H1 (cell line): ENCODE results near the gene ADCY7. TPM values are rescaled to one million over a fixed set of nuclear protein-coding genes. Genes with fewer than 3 reads are reported as not detected.

Experiments used
- CTCF ChIA-PET: fragments of 300-600 bp; sonication (Branson Sonifier 250); formaldehyde crosslinking; loops from one replicate; lab custom pipeline; 2021; ENCODE audit not compliant: partially characterized antibody; lab: Charles Lee
- POLR2A ChIA-PET: fragments of 300-600 bp; sonication (Branson Sonifier 250); formaldehyde crosslinking; loops from one replicate; lab custom pipeline; 2021; ENCODE audit warnings: inconsistent platforms; ENCODE audit not compliant: partially characterized antibody; lab: Charles Lee
- DNase-seq, 2 experiments: peaks; one replicate each; pipeline versions ENCODE4 v3.0.0 to v3.0.0-alpha.2; 2010 to 2022; ENCODE audit warnings: low spot score in 2 of 2, low read depth in 1 of 2, mixed read lengths in 1 of 2
- FAIRE-seq: peaks from 2 replicates; lab custom pipeline; 2011; peaks lifted over from hg19 to GRCh38; lab: Jason Lieb, UNC
- H2AFZ ChIP-seq: 2 replicates; pipeline ENCODE4 v1.8.1; 2012; ENCODE audit warnings: low read length, inconsistent platforms
- H2AK5ac ChIP-seq: 2 replicates; pipeline ENCODE4 v1.6.1; 2013; ENCODE audit warnings: low read depth, low read length
- H2BK120ac ChIP-seq: replicated peaks from 2 replicates; pipeline ENCODE3; 2013; ENCODE audit warnings: low read depth, low read length, inconsistent platforms
- H2BK12ac ChIP-seq: 2 replicates; pipeline ENCODE4 v1.6.1; 2013; ENCODE audit warnings: low read depth, low read length
- H2BK15ac ChIP-seq: 2 replicates; pipeline ENCODE4 v1.6.1; 2013; ENCODE audit warnings: low read length
- H2BK20ac ChIP-seq: 2 replicates; pipeline ENCODE4 v1.6.1; 2013; ENCODE audit warnings: low read length
- H2BK5ac ChIP-seq: 2 replicates; pipeline ENCODE4 v1.6.1; 2013; ENCODE audit warnings: low read depth, low read length
- H3K14ac ChIP-seq: 2 replicates; pipeline ENCODE4 v1.6.1; 2013; ENCODE audit warnings: inconsistent platforms; ENCODE audit not compliant: insufficient read length
- H3K18ac ChIP-seq: 2 replicates; pipeline ENCODE4 v1.6.1; 2013; ENCODE audit warnings: low read length; ENCODE audit errors: extremely low read depth
- H3K23ac ChIP-seq: 2 replicates; pipeline ENCODE4 v1.6.1; 2013; ENCODE audit warnings: inconsistent platforms; ENCODE audit not compliant: insufficient read length
- H3K23me2 ChIP-seq: 2 replicates; pipeline ENCODE4 v1.6.1; 2013; ENCODE audit warnings: low read depth, low read length
- H3K27ac ChIP-seq: 2 replicates; pipeline ENCODE4 v1.6.1; 2011; ENCODE audit warnings: low read depth, low read length, inconsistent platforms
- H3K27me3 ChIP-seq, 4 experiments: replicated peaks in 1 of 4; 1 replicate in 1 of 4; 2 replicates in 3 of 4; pipeline versions ENCODE4 v1.6.1 to v1.8.1; 2011 to 2013; ENCODE audit warnings: low read length in 3 of 4, mild to moderate bottlenecking in 3 of 4, inconsistent platforms in 2 of 4, mixed read lengths in 2 of 4, moderate library complexity in 1 of 4; ENCODE audit not compliant: control insufficient read depth in 3 of 4, insufficient read depth in 3 of 4; ENCODE audit errors: extremely low read depth in 1 of 4
- H3K36me3 ChIP-seq, 4 experiments: 2 replicates each; pipeline versions ENCODE4 v1.6.1 to v1.8.1; 2011 to 2013; ENCODE audit warnings: mild to moderate bottlenecking in 4 of 4, low read length in 3 of 4, moderate library complexity in 2 of 4, control low read depth in 1 of 4, inconsistent platforms in 1 of 4; ENCODE audit not compliant: insufficient read depth in 4 of 4, control insufficient read depth in 2 of 4
- H3K4ac ChIP-seq: replicated peaks from 2 replicates; pipeline ENCODE3; 2013; ENCODE audit warnings: low read length, low read depth, mixed read lengths, inconsistent platforms; ENCODE audit not compliant: insufficient read length
- H3K4me1 ChIP-seq, 4 experiments: replicated peaks in 1 of 4; 1 replicate in 1 of 4; 2 replicates in 3 of 4; pipeline versions ENCODE4 v1.6.1 to v1.8.1; 2011 to 2013; ENCODE audit warnings: low read length in 3 of 4, inconsistent platforms in 2 of 4, mixed read lengths in 1 of 4; ENCODE audit not compliant: insufficient read depth in 4 of 4, control insufficient read depth in 3 of 4
- H3K4me2 ChIP-seq, 2 experiments: 2 replicates each; pipeline versions ENCODE4 v1.6.1 to v1.8.1; 2011 to 2013; ENCODE audit warnings: low read depth in 2 of 2, low read length in 2 of 2, control low read depth in 1 of 2, inconsistent platforms in 1 of 2, mild to moderate bottlenecking in 1 of 2; ENCODE audit not compliant: insufficient read depth in 1 of 2
- H3K4me3 ChIP-seq, 4 experiments: fragments of 200-600, 300-600 bp in 1 of 4; sonication (generic), shearing (Covaris generic), sonication (Bioruptor Twin) in 1 of 4; 2 replicates each; pipeline versions ENCODE4 v1.5.1 to v1.8.1; 2011 to 2016; ENCODE audit warnings: low read length in 4 of 4, low read depth in 3 of 4, control low read depth in 2 of 4, inconsistent platforms in 2 of 4, mild to moderate bottlenecking in 2 of 4, mixed read lengths in 1 of 4, moderate library complexity in 1 of 4; ENCODE audit not compliant: insufficient read depth in 2 of 4; ENCODE audit errors: extremely low read depth in 1 of 4
- H3K56ac ChIP-seq: replicated peaks from 2 replicates; pipeline ENCODE3; 2013; ENCODE audit warnings: low read depth, mild to moderate bottlenecking, mixed read lengths, low read length, inconsistent platforms; ENCODE audit not compliant: insufficient read length
- H3K79me1 ChIP-seq: 2 replicates; pipeline ENCODE4 v1.6.1; 2013; ENCODE audit warnings: low read depth, low read length, control low read depth
- H3K79me2 ChIP-seq, 2 experiments: 2 replicates each; pipeline versions ENCODE4 v1.6.1 to v1.8.1; 2012 to 2013; ENCODE audit warnings: low read length in 2 of 2, mild to moderate bottlenecking in 2 of 2, inconsistent platforms in 1 of 2; ENCODE audit not compliant: insufficient read depth in 2 of 2, control insufficient read depth in 1 of 2
- H3K9ac ChIP-seq, 4 experiments: replicated peaks in 1 of 4; 1 replicate in 1 of 4; 2 replicates in 3 of 4; pipeline versions ENCODE4 v1.6.1 to v1.8.1; 2011 to 2013; ENCODE audit warnings: low read depth in 3 of 4, low read length in 3 of 4, control low read depth in 2 of 4, mild to moderate bottlenecking in 2 of 4, moderate library complexity in 2 of 4, inconsistent platforms in 1 of 4; ENCODE audit errors: extremely low read depth in 1 of 4
- H3K9me3 ChIP-seq, 2 experiments: 2 replicates each; pipeline versions ENCODE4 v1.6.1 to v1.8.1; 2012 to 2013; ENCODE audit warnings: mild to moderate bottlenecking in 2 of 2, moderate library complexity in 2 of 2, control low read depth in 1 of 2, inconsistent platforms in 1 of 2, low read depth in 1 of 2, low read length in 1 of 2, mixed read lengths in 1 of 2; ENCODE audit not compliant: insufficient read depth in 2 of 2
- H4K20me1 ChIP-seq, 2 experiments: replicated peaks in 1 of 2; 2 replicates each; pipeline versions ENCODE3 to v1.8.1; 2011 to 2013; ENCODE audit warnings: inconsistent platforms in 2 of 2, low read length in 2 of 2, mild to moderate bottlenecking in 1 of 2; ENCODE audit not compliant: insufficient read depth in 2 of 2, control insufficient read depth in 1 of 2
- H4K5ac ChIP-seq: 2 replicates; pipeline ENCODE4 v1.6.1; 2013; ENCODE audit warnings: low read length, low read depth, mixed read lengths, inconsistent platforms; ENCODE audit not compliant: insufficient read length
- H4K8ac ChIP-seq: 2 replicates; pipeline ENCODE4 v1.8.0; 2013; ENCODE audit warnings: mild to moderate bottlenecking, moderate library complexity, low read length, inconsistent platforms; ENCODE audit not compliant: insufficient read depth; ENCODE audit errors: extremely low read depth
- H4K91ac ChIP-seq: replicated peaks from 2 replicates; pipeline ENCODE3; 2013; ENCODE audit warnings: low read length, mixed read lengths, inconsistent platforms; ENCODE audit not compliant: insufficient read length
- BCL11A ChIP-seq, 2 experiments: IDR thresholded peaks; one replicate each; pipeline ENCODE4 v1.6.1; 2011; ENCODE audit warnings: low read depth in 2 of 2, low read length in 2 of 2, mild to moderate bottlenecking in 2 of 2
- CBX8 ChIP-seq: fragments of 300-800, 300-1000 bp; sonication (generic); IDR thresholded peaks from 2 replicates; pipeline ENCODE4 v1.7.1; 2016; ENCODE audit warnings: low read depth, low read length, borderline replicate concordance
- CHD2 ChIP-seq: IDR thresholded peaks from 2 replicates; pipeline ENCODE4 v1.6.1; 2012; ENCODE audit warnings: low read length, improper control_type of control experiment
- EZH2 ChIP-seq: fragments of 200-600 bp; sonication (generic); IDR thresholded peaks from 2 replicates; pipeline ENCODE4 v1.7.1; 2012; ENCODE audit warnings: low read depth, mild to moderate bottlenecking, moderate library complexity, low read length, inconsistent platforms; ENCODE audit not compliant: severe bottlenecking
- HDAC2 ChIP-seq, 2 experiments: fragments of 300-600 bp in 1 of 2; sonication (generic) in 1 of 2; IDR thresholded peaks; 2 replicates each; pipeline ENCODE4 v1.6.1; 2011 to 2012; ENCODE audit warnings: low read depth in 2 of 2, low read length in 2 of 2, mild to moderate bottlenecking in 2 of 2, moderate library complexity in 2 of 2, borderline replicate concordance in 1 of 2, inconsistent platforms in 1 of 2
- NRF1 ChIP-seq: IDR thresholded peaks from 2 replicates; pipeline ENCODE4 v1.6.1; 2011; ENCODE audit warnings: mild to moderate bottlenecking, low read depth, low read length, improper control_type of control experiment
- PHF8 ChIP-seq: fragments of 200-600 bp; sonication (generic); conservative IDR thresholded peaks from 2 replicates; pipeline ENCODE4 v1.7.1; 2012; ENCODE audit warnings: low read depth, mild to moderate bottlenecking, inconsistent platforms, low read length, moderate library complexity
- POU5F1 ChIP-seq: IDR thresholded peaks from 2 replicates; pipeline ENCODE4 v1.6.1; 2011; ENCODE audit warnings: low read depth, mild to moderate bottlenecking, low read length, moderate library complexity
- RBBP5 ChIP-seq: IDR thresholded peaks from 2 replicates; pipeline ENCODE4 v1.7.1; 2012; ENCODE audit warnings: low read depth, mild to moderate bottlenecking, inconsistent platforms, low read length, moderate library complexity, borderline replicate concordance
- SIRT6 ChIP-seq: IDR thresholded peaks from one replicate; pipeline ENCODE4 v1.7.1; 2012; ENCODE audit warnings: low read length, inconsistent platforms
- TBP ChIP-seq: IDR thresholded peaks from 2 replicates; pipeline ENCODE4 v1.6.1; 2011; ENCODE audit warnings: low read depth, low read length, improper control_type of control experiment
- TEAD4 ChIP-seq: IDR thresholded peaks from 2 replicates; pipeline ENCODE4 v1.6.1; 2012; ENCODE audit warnings: low read depth, low read length, inconsistent platforms, mixed read lengths
- YY1 ChIP-seq: IDR thresholded peaks from 2 replicates; pipeline ENCODE4 v1.6.1; 2011; ENCODE audit warnings: low read depth, mild to moderate bottlenecking, low read length
- WGBS, 2 experiments: shearing (Covaris generic) in 1 of 2; methylation state at CpG; one replicate each; pipeline versions ENCODE4 v1.1.6 to v1.1.7; 2013 to 2015; ENCODE audit warnings: low lambda C conversion rate in 2 of 2, mixed read lengths in 2 of 2, inconsistent platforms in 1 of 2, low coverage in 1 of 2, missing lambda C conversion rate in 1 of 2; ENCODE audit not compliant: insufficient replicate concordance in 2 of 2, insufficient coverage in 1 of 2, insufficient read length in 1 of 2; ENCODE audit errors: extremely low coverage in 1 of 2, missing lambda C conversion rate in 1 of 2; 5-methylcytosine and 5-hydroxymethylcytosine counted together
- polyA plus RNA-seq, 7 experiments: library from polyadenylated mRNA; depleted of rRNA in 3 of 7; stranded (reverse) in 5 of 7; unstranded in 2 of 7; fragments of >200 nt in 5 of 7; fragments of 200-250 nt in 2 of 7; gene quantifications; 1 replicate in 5 of 7; 2 replicates in 1 of 7; 4 replicates in 1 of 7; pipeline versions ENCODE4 v1.2.1 to v1.2.3, GENCODE V29; 2011 to 2013; ENCODE audit warnings: missing spikeins in 2 of 7, mixed read lengths in 2 of 7
- total RNA-seq: library from RNA; stranded (reverse); fragmentation: NEBNext Ultra II Directional; extraction: Animal tissue kit (Norgen Biotek cat#: 25700); gene quantifications from 2 replicates; pipeline ENCODE4 v1.2.1, GENCODE V29; 2021
- TF ChIP-seq, protein P1 (sequence below): IDR thresholded peaks from 2 replicates; pipeline ENCODE4 v1.6.1; 2012; ENCODE audit warnings: inconsistent platforms

Gene ADCY7
- total and polyA plus RNA-seq, 2 of the 8 experiments (the other 6 are each of a cell fraction or from before 2014, with no cell fraction given): 2.4 to 5.1 TPM

DNA sequence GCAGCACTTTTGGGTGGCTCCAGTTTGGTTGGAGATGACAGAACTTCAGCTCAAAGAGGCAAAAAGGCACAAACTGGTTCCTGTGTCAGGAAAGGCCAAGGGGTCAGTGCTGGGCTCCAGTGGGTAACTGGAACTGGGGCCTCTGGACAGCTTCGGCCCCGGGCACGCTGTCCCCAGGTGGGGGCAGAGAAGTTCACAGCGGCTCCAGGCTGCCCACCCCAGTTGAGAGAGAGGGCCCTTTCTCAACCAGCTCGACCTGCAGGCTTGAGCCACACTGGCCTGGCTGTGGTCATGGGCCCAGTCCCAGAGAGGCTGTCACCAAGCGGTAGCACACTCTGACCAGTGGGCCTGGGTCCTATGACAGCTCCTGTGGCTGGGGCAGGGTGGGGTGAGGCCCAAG lies 24.5 kb downstream of the ADCY7 start:
- Histone ChIP-seq H2AK5ac (no peak overlapping the region), H2AFZ (no peak overlapping the region), H3K27ac (no peak overlapping the region), H4K20me1 (peaks cover 0 to 2% of the 10 kb centered on the region in 2 experiments), H3K23me2 (no peaks in the 10 kb centered on the region), H4K8ac (no peak overlapping the region; the same call in 1 of the 2 replicates), H3K4me2 (no peak overlapping the region), H3K27me3 (no peaks in the 10 kb centered on the region), H3K36me3 (no peaks in the 10 kb centered on the region), H3K18ac (no peak overlapping the region), H3K56ac (no peak overlapping the region), H3K9me3 (peaks cover 5 to 6% of the 10 kb centered on the region in 2 experiments; a peak in 3 of 4 replicates), H2BK20ac (no peak overlapping the region), H4K5ac (no peak overlapping the region), H3K79me1 (no peaks in the 10 kb centered on the region; the same call in 1 of the 2 replicates), H4K91ac (no peak overlapping the region), H2BK12ac (no peak overlapping the region), H3K14ac (no peak overlapping the region), H2BK120ac (no peak overlapping the region), H3K4me3 (no peak overlapping the region), H2BK5ac (no peak overlapping the region), H2BK15ac (no peak overlapping the region), H3K23ac (no peak overlapping the region), H3K79me2 (no peaks in the 10 kb centered on the region), H3K9ac (no peak overlapping the region), H3K4ac (no peak overlapping the region), H3K4me1 (no peaks in the 10 kb centered on the region)
- ChIA-PET CTCF (interaction anchor here (0.6 to 0.7 kb wide), 2 partner anchors 13 to 23 kb away, joined by 3 read pairs; no protein-coding TSS in a partner anchor), POLR2A (interaction anchor here (0.6 kb wide), 1 partner anchor 32 kb away, joined by 4 read pairs; no protein-coding TSS in a partner anchor)
- FAIRE-seq (no peak), DNase-seq (no peak)
- WGBS, 2 experiments: 93% methylated on average over 6 of the region's 6 CpGs; no CpG with 5 or more reads in 1 of the 2 experiments
- TF ChIP-seq NRF1 (no peak), CBX8 (no peak), CHD2 (no peak), SIRT6 (no peak), TEAD4 (no peak), TBP (no peak), POU5F1 (no peak), YY1 (no peak), PHF8 (no peak), EZH2 (no peak), HDAC2 (IDR thresholded peaks at IDR 0.05; ENCODE audit: borderline replicate concordance in 1 of 2, low read depth in 2 of 2, low read length in 2 of 2) (no peak), BCL11A (IDR thresholded peaks at IDR 0.05; ENCODE audit: low read depth in 2 of 2, low read length in 2 of 2) (no peak), RBBP5 (no peak)
- TF ChIP-seq, protein P1, sequence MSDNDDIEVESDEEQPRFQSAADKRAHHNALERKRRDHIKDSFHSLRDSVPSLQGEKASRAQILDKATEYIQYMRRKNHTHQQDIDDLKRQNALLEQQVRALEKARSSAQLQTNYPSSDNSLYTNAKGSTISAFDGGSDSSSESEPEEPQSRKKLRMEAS: no peak
